ENCODE results near the gene CYP4F3.

Gene CYP4F3

GRCh38 chr19:15702534-15702930, 61.8 kb downstream of the CYP4F3 start:
- DNase-seq (ENCODE audit: low read depth): peak; percentile 34
- no peak overlapping the region for H3K4me3 ChIP-seq (ENCODE audit: low read depth, low read length)
- no peak for TF ChIP-seq CTCF (IDR thresholded peaks at IDR 0.05; ENCODE audit: insufficient read depth, low read depth, low read length, missing control alignments)
